A549 (cell line): ENCODE data around the gene COLEC12.

Source experiments
- BHLHE40 ChIP-seq: IDR thresholded peaks from 2 replicates; pipeline ENCODE4 v1.6.1; 2012; ENCODE audit warnings: low read depth, low read length, inconsistent platforms
- CEBPB ChIP-seq, 2 experiments: fragments of >200 bp in 1 of 2; sonication (Bioruptor Twin) in 1 of 2; formaldehyde crosslinking in 1 of 2; IDR thresholded peaks; 2 replicates each; pipeline ENCODE4 v1.6.1; 2012 to 2016
- EP300 ChIP-seq, 2 experiments: fragments of >200 bp; sonication (Bioruptor Twin); formaldehyde crosslinking; IDR thresholded peaks; 2 replicates in 1 of 2; 3 replicates in 1 of 2; pipeline ENCODE4 v1.6.1; 2016 to 2017
- HEYL ChIP-seq: fragments of 250-450 bp; sonication (Bioruptor Pico); IDR thresholded peaks from 2 replicates; pipeline ENCODE4 v1.8.0; 2021; ENCODE audit warnings: mild to moderate bottlenecking, moderate library complexity
- JUN ChIP-seq, 2 experiments: fragments of >200 bp; sonication (Bioruptor Twin); formaldehyde crosslinking; IDR thresholded peaks; 2 replicates in 1 of 2; 3 replicates in 1 of 2; pipeline ENCODE4 v1.6.1; 2016 to 2017
- MAFK ChIP-seq: fragments of 450-650 bp; IDR thresholded peaks from 2 replicates; pipeline ENCODE4 v1.6.1; 2014; ENCODE audit not compliant: partially characterized antibody
- RAD21 ChIP-seq, 2 experiments: fragments of >200 bp in 1 of 2; sonication (Bioruptor Twin) in 1 of 2; formaldehyde crosslinking in 1 of 2; IDR thresholded peaks in 1 of 2; conservative IDR thresholded peaks in 1 of 2; 2 replicates in 1 of 2; 3 replicates in 1 of 2; pipeline ENCODE4 v1.6.1; 2012 to 2018; ENCODE audit warnings: inconsistent platforms in 1 of 2
- TP53 ChIP-seq: fragments of 250-450 bp; sonication (Bioruptor Pico); IDR thresholded peaks from 2 replicates; pipeline ENCODE4 v1.5.0; 2021; ENCODE audit warnings: mild to moderate bottlenecking, moderate library complexity
- TF ChIP-seq, protein P1 (sequence below): fragments of >200 bp; sonication (Bioruptor Twin); formaldehyde crosslinking; IDR thresholded peaks from 3 replicates; pipeline ENCODE4 v1.5.1; 2016
- TF ChIP-seq, protein P2 (sequence below): fragments of 200-600 bp; sonication (generic); IDR thresholded peaks from 2 replicates; pipeline ENCODE4 v1.6.1; 2016; ENCODE audit warnings: antibody characterized with exemption, mild to moderate bottlenecking, moderate library complexity

DNA sequence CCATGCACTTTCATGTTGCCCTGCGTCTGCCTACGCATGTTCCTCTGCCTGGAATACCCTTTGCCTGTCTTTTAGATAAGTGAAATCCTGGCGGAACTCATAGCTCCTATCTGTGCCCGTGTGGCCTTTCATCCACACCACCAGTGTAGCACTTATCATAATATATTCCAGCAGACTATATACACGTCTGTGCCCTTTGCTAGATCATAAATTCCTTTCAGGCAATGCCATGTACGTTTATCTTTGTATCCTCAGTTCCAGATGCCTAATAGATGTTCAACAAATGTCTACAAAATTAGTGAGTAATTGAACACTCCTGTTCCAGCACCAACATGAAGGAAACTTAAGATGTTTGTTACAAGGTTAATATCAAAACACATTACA lies 106.9 kb downstream of the COLEC12 start:
- no peak for TF ChIP-seq EP300 (IDR thresholded peaks at IDR 0.05)
- TF ChIP-seq, protein P1, sequence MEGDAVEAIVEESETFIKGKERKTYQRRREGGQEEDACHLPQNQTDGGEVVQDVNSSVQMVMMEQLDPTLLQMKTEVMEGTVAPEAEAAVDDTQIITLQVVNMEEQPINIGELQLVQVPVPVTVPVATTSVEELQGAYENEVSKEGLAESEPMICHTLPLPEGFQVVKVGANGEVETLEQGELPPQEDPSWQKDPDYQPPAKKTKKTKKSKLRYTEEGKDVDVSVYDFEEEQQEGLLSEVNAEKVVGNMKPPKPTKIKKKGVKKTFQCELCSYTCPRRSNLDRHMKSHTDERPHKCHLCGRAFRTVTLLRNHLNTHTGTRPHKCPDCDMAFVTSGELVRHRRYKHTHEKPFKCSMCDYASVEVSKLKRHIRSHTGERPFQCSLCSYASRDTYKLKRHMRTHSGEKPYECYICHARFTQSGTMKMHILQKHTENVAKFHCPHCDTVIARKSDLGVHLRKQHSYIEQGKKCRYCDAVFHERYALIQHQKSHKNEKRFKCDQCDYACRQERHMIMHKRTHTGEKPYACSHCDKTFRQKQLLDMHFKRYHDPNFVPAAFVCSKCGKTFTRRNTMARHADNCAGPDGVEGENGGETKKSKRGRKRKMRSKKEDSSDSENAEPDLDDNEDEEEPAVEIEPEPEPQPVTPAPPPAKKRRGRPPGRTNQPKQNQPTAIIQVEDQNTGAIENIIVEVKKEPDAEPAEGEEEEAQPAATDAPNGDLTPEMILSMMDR = no peak
- TF ChIP-seq JUN (IDR thresholded peaks at IDR 0.05) = no peak
- no peak for TF ChIP-seq BHLHE40
- TF ChIP-seq, protein P2, sequence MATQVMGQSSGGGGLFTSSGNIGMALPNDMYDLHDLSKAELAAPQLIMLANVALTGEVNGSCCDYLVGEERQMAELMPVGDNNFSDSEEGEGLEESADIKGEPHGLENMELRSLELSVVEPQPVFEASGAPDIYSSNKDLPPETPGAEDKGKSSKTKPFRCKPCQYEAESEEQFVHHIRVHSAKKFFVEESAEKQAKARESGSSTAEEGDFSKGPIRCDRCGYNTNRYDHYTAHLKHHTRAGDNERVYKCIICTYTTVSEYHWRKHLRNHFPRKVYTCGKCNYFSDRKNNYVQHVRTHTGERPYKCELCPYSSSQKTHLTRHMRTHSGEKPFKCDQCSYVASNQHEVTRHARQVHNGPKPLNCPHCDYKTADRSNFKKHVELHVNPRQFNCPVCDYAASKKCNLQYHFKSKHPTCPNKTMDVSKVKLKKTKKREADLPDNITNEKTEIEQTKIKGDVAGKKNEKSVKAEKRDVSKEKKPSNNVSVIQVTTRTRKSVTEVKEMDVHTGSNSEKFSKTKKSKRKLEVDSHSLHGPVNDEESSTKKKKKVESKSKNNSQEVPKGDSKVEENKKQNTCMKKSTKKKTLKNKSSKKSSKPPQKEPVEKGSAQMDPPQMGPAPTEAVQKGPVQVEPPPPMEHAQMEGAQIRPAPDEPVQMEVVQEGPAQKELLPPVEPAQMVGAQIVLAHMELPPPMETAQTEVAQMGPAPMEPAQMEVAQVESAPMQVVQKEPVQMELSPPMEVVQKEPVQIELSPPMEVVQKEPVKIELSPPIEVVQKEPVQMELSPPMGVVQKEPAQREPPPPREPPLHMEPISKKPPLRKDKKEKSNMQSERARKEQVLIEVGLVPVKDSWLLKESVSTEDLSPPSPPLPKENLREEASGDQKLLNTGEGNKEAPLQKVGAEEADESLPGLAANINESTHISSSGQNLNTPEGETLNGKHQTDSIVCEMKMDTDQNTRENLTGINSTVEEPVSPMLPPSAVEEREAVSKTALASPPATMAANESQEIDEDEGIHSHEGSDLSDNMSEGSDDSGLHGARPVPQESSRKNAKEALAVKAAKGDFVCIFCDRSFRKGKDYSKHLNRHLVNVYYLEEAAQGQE = no peak
- no peak for TF ChIP-seq RAD21 (conservative IDR thresholded peaks at IDR 0.05 in 1 of 2, IDR thresholded peaks at IDR 0.05 in 1 of 2)
- TF ChIP-seq MAFK = no peak
- no peak for TF ChIP-seq HEYL (CRISPR knock-in tag)
- TF ChIP-seq TP53 = no peak
- TF ChIP-seq CEBPB (IDR thresholded peaks at IDR 0.05) = no peak
